ENCODE data around the gene DDX54. TPM values are rescaled to one million over a fixed set of nuclear protein-coding genes. Genes with fewer than 3 reads are reported as not detected.

The DDX54 gene
- total RNA-seq, 1 experiment from 2014 or later, result 83.0 TPM

DNA sequence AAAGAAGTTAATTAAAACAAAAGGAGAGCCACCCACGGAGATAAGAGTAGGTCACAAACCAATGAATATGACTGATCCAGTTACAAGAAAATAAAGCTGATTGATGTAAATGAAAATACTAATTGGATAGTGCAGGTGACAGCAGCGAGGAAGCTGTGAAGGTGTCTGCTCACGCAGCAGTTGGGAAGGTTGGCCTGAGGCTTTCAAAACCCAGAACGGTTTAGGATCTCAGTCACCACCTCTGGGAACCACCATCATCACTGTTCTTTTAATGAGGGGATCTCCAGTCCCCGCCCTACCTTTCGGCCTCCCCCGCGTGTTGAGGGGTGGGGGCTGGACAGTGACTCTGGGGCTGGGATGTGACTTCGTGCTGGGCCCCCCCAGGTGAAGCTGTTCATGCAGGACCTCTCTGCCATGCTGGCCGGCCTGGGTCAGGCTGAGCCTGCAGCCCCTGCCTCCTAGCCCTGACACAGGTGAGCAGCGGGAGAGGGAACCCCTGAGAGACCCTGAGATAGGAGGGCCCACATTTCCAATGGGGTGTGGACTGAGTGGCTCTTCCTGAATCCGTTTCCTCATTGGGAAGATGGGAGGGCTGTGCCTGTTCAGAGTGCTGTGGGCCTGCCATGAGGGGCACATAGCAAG, 27.9 kb downstream of the DDX54 start:
- peaks cover 10% of the 10 kb centered on the region; the same call in 1 of the 2 replicates for H3K27me3 ChIP-seq (ENCODE audit: insufficient read depth, low read length)
- WGBS (ENCODE audit: extremely low coverage, insufficient read length, low lambda C conversion rate), result no CpG with 5 or more reads among the region's 12 CpGs
- H3K18ac ChIP-seq (ENCODE audit: insufficient read length, low read depth, low read length), result no peak overlapping the region
- no peak overlapping the region for H4K91ac ChIP-seq (ENCODE audit: insufficient read length, low read depth, low read length)
- no peak overlapping the region for H3K4ac ChIP-seq (ENCODE audit: low read depth, low read length)
- H3K4me1 ChIP-seq (ENCODE audit: insufficient read depth, low read length), result peaks cover 1% of the 10 kb centered on the region; the same call in 1 of the 2 replicates
- H3K23ac ChIP-seq (ENCODE audit: insufficient read length, low read depth, low read length), result no peak overlapping the region
- H3K14ac ChIP-seq (ENCODE audit: insufficient read depth, low read length), result no peak overlapping the region
- no peak overlapping the region for H2AK5ac ChIP-seq (ENCODE audit: insufficient read length, low read length)
- Mint-ChIP-seq H3K36me3 (ENCODE audit: insufficient read depth in 1 of 3, low read depth in 3 of 3) (peaks cover 16 to 48% (median 39%) of the 10 kb centered on the region in 3 experiments), H3K27ac (peak overlapping the region in 1 of 3 experiments; percentile 62; a peak in 1 of 7 replicates), H3K27me3 (ENCODE audit: low read depth) (peaks cover 43% of the 10 kb centered on the region), H3K4me3 (peak overlapping the region in 1 of 2 experiments; percentile 17; a peak in 1 of 5 replicates), H3K4me1 (peaks cover 12 to 15% of the 10 kb centered on the region in 2 experiments), H3K9me3 (no peaks in the 10 kb centered on the region; a peak in 1 of 5 replicates)
- H3K4me2 ChIP-seq (ENCODE audit: insufficient read depth, insufficient read length, low read length), result no peak overlapping the region
- H3K9ac ChIP-seq (ENCODE audit: extremely low read depth, insufficient read length, low read length), result no peak overlapping the region
- H2BK120ac ChIP-seq (ENCODE audit: low read depth, low read length, poor library complexity, severe bottlenecking), result no peak overlapping the region
- H3K79me1 ChIP-seq (ENCODE audit: insufficient read depth, low read depth, low read length, poor library complexity, severe bottlenecking), result no peaks in the 10 kb centered on the region
- no peak overlapping the region for H2BK12ac ChIP-seq (ENCODE audit: insufficient read length, low read depth, low read length)
- H2BK15ac ChIP-seq (ENCODE audit: low read depth, low read length), result no peak overlapping the region
- no peak overlapping the region for H3T11ph ChIP-seq (ENCODE audit: low read length)
- no peak overlapping the region for H4K5ac ChIP-seq (ENCODE audit: insufficient read length, low read depth, low read length)
- H4K20me1 ChIP-seq (ENCODE audit: control insufficient read depth, insufficient read depth, insufficient read length), result no peaks in the 10 kb centered on the region
- no peak for DNase-seq
- H2AFZ ChIP-seq (ENCODE audit: low read length), result no peak overlapping the region
- H4K8ac ChIP-seq (replicated peaks; ENCODE audit: insufficient read length, low read depth, low read length), result no peak overlapping the region
- H2BK5ac ChIP-seq (ENCODE audit: insufficient read length, low read length), result no peak overlapping the region
- no peak overlapping the region for H2BK20ac ChIP-seq (ENCODE audit: low read depth, low read length, poor library complexity, severe bottlenecking)
- H3K79me2 ChIP-seq (ENCODE audit: insufficient read depth, low read length), result no peaks in the 10 kb centered on the region
- peaks cover 10% of the 10 kb centered on the region for H3K23me2 ChIP-seq (ENCODE audit: insufficient read length, low read depth, low read length, poor library complexity, severe bottlenecking)
- H3K9me3 ChIP-seq (ENCODE audit: control insufficient read depth, low read depth, low read length), result no peaks in the 10 kb centered on the region
- TF ChIP-seq, protein P1, sequence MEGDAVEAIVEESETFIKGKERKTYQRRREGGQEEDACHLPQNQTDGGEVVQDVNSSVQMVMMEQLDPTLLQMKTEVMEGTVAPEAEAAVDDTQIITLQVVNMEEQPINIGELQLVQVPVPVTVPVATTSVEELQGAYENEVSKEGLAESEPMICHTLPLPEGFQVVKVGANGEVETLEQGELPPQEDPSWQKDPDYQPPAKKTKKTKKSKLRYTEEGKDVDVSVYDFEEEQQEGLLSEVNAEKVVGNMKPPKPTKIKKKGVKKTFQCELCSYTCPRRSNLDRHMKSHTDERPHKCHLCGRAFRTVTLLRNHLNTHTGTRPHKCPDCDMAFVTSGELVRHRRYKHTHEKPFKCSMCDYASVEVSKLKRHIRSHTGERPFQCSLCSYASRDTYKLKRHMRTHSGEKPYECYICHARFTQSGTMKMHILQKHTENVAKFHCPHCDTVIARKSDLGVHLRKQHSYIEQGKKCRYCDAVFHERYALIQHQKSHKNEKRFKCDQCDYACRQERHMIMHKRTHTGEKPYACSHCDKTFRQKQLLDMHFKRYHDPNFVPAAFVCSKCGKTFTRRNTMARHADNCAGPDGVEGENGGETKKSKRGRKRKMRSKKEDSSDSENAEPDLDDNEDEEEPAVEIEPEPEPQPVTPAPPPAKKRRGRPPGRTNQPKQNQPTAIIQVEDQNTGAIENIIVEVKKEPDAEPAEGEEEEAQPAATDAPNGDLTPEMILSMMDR (conservative IDR thresholded peaks at IDR 0.05), result no peak
- no peak overlapping the region for H3K27ac ChIP-seq (ENCODE audit: insufficient read length, low read depth, low read length)
- no peak overlapping the region for H3K56ac ChIP-seq (ENCODE audit: insufficient read length, low read depth, low read length)
